ENCODE data around the gene FAM3A. TPM values are rescaled to one million over a fixed set of nuclear protein-coding genes. Genes with fewer than 3 reads are reported as not detected.

Gene FAM3A
- total RNA-seq, 3 donors from 2014 or later: 38.8 to 42.6 (median 41.3) TPM

DNA sequence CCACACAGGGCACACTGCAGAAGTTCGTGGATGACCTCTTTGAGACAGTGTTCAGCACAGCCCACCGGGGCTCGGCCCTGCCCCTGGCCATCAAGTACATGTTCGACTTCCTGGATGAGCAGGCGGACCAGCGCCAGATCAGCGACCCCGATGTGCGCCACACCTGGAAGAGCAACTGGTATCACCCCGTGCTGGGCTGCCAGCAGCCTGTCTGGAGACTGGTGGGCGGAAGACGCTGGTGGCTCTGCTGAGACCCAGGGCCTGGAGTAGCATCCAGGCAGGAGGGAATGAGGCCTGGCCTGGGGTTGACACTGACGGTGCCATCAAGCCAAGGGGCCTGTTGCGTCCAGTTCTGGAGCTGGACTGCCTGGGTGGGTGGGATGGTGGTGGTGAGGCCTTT lies 45.6 kb downstream of the FAM3A start:
- peaks cover 0 to 24% of the 10 kb centered on the region in 2 donors for H3K27me3 ChIP-seq
- no peak for TF ChIP-seq POLR2A (IDR thresholded peaks at IDR 0.05)
- TF ChIP-seq POLR2AphosphoS5 (IDR thresholded peaks at IDR 0.05): no peak
- TF ChIP-seq, protein P1, sequence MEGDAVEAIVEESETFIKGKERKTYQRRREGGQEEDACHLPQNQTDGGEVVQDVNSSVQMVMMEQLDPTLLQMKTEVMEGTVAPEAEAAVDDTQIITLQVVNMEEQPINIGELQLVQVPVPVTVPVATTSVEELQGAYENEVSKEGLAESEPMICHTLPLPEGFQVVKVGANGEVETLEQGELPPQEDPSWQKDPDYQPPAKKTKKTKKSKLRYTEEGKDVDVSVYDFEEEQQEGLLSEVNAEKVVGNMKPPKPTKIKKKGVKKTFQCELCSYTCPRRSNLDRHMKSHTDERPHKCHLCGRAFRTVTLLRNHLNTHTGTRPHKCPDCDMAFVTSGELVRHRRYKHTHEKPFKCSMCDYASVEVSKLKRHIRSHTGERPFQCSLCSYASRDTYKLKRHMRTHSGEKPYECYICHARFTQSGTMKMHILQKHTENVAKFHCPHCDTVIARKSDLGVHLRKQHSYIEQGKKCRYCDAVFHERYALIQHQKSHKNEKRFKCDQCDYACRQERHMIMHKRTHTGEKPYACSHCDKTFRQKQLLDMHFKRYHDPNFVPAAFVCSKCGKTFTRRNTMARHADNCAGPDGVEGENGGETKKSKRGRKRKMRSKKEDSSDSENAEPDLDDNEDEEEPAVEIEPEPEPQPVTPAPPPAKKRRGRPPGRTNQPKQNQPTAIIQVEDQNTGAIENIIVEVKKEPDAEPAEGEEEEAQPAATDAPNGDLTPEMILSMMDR (IDR thresholded peaks at IDR 0.05): no peak
- intact Hi-C loops (cut with DNase I; ENCODE audit: low total_unique reads): no loop called here
- no peak overlapping the region for H3K27ac ChIP-seq
- H3K4me1 ChIP-seq: no peaks in the 10 kb centered on the region
- no peaks in the 10 kb centered on the region for H3K36me3 ChIP-seq
- no peaks in the 10 kb centered on the region for H3K9me3 ChIP-seq
- no peak overlapping the region for H3K4me3 ChIP-seq
- no peak for DNase-seq (ENCODE audit: low spot score in 2 of 2)

DNA sequence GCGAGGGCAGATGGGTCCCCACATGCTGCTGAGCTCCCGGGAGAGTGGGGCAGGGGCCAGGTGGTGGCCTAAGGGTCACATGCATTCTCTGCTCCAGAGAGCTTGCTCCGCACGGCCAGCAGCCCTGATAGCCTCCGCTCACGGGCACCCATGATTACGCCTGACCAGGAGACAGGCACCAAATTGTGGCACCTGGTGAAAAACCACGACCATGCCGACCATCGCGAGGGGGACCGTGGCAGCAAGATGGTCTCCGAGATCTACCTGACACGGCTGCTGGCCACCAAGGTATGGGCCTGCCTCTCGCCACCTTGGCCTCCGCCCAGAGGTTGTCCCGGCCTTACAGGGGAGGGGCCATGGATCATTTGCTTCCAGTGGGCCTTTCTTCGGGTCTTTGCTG lies 46.2 kb downstream of the FAM3A start:
- intact Hi-C loops (cut with DNase I; ENCODE audit: low total_unique reads): no loop called here
- Histone ChIP-seq H3K27me3 (peaks cover 0 to 27% of the 10 kb centered on the region in 2 donors), H3K9me3 (peaks cover 0 to 1% of the 10 kb centered on the region in 2 donors), H3K36me3 (no peaks in the 10 kb centered on the region), H3K4me1 (no peaks in the 10 kb centered on the region), H3K27ac (no peak overlapping the region), H3K4me3 (no peak overlapping the region)
- no peak for TF ChIP-seq POLR2AphosphoS5 (IDR thresholded peaks at IDR 0.05)
- no peak for TF ChIP-seq POLR2A (IDR thresholded peaks at IDR 0.05)
- TF ChIP-seq, protein P1 (IDR thresholded peaks at IDR 0.05): no peak
- DNase-seq (ENCODE audit: low spot score in 2 of 2): no peak

DNA sequence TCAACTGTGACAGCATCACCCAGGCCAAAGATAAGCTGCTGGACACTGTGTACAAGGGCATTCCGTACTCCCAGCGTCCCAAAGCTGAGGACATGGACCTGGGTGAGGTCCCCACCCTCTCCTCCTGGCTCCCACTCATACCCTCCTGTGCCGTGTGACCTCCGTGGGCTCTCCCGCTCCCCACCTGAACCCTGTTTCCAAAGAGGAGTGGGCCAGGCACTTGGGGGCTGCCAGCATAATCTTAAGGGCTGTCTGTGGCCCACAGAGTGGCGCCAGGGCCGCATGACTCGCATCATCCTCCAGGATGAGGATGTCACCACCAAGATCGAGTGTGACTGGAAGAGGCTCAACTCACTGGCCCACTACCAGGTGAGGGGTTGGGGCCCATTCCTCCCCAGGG lies 46.9 kb downstream of the FAM3A start:
- Histone ChIP-seq H3K4me3 (no peak overlapping the region), H3K4me1 (no peaks in the 10 kb centered on the region), H3K36me3 (no peaks in the 10 kb centered on the region), H3K27ac (no peak overlapping the region), H3K9me3 (peaks cover 0 to 3% of the 10 kb centered on the region in 2 donors), H3K27me3 (peaks cover 0 to 32% of the 10 kb centered on the region in 2 donors)
- TF ChIP-seq POLR2A (IDR thresholded peaks at IDR 0.05) (no peak), POLR2AphosphoS5 (IDR thresholded peaks at IDR 0.05) (no peak)
- TF ChIP-seq, protein P1 (IDR thresholded peaks at IDR 0.05): no peak
- intact Hi-C loops (cut with DNase I; ENCODE audit: low total_unique reads): no loop called here
- DNase-seq (ENCODE audit: low spot score in 2 of 2): no peak

DNA sequence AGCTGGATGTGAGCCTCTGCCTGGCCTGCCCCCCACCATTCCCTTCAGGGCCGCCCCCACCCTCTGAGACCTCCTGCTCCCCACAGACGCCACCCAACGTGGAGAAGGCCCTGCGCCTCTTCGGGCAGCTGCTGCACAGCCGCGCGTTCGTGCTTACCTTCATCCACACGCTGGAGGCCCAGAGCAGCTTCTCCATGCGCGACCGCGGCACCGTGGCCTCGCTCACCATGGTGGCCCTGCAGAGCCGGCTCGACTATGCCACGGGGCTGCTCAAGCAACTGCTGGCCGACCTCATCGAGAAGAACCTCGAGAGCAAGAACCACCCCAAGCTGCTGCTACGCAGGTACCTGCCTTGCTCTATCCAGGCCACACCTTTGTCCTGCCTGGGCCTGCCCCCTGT lies 47.8 kb downstream of the FAM3A start:
- Histone ChIP-seq H3K27ac (no peak overlapping the region), H3K4me3 (no peak overlapping the region), H3K27me3 (peaks cover 0 to 36% of the 10 kb centered on the region in 2 donors), H3K4me1 (no peaks in the 10 kb centered on the region), H3K36me3 (no peaks in the 10 kb centered on the region), H3K9me3 (peaks cover 0 to 3% of the 10 kb centered on the region in 2 donors)
- no peak for DNase-seq (ENCODE audit: low spot score in 2 of 2)
- no peak for TF ChIP-seq POLR2AphosphoS5 (IDR thresholded peaks at IDR 0.05)
- intact Hi-C loops (cut with DNase I; ENCODE audit: low total_unique reads): no loop called here

DNA sequence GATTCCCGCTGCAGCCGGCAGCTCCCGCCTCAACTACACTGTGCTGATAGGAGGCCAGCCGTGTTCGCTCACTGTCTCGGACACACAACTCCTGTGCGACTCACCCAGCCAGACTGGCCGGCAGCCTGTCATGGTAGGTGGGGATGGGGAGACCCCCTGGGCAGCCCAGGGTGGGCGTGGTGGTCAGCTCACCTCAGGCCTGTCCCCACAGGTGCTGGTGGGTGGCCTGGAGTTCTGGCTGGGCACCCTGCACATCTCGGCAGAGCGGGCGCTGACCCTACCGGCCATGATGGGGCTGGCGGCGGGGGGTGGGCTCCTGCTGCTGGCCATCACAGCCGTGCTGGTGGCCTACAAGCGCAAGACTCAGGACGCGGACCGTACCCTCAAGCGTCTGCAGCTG lies 48.5 kb downstream of the FAM3A start:
- TF ChIP-seq, protein P1 (IDR thresholded peaks at IDR 0.05): no peak
- TF ChIP-seq POLR2A (IDR thresholded peaks at IDR 0.05) (no peak), POLR2AphosphoS5 (IDR thresholded peaks at IDR 0.05) (no peak)
- intact Hi-C loops (cut with DNase I; ENCODE audit: low total_unique reads): no loop called here
- no peak for DNase-seq (ENCODE audit: low spot score in 2 of 2)

DNA sequence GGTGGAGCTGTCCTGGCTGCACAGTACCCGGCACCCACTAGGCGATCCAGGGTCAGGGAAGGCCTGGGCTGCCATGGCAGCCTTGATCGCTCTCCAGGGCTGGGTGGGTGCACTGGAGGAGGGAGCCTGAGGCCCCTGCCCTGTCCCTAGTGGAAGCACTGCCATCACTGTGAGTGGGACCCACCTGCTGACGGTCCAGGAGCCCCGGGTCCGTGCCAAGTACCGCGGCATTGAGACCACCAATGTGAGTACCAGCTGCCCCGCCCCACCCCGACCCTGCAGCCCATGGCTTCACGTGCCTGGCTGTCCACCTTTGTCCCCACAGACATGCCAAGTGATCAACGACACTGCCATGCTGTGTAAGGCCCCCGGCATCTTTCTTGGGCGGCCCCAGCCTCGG lies 49.1 kb downstream of the FAM3A start:
- TF ChIP-seq, protein P1 (IDR thresholded peaks at IDR 0.05): no peak
- TF ChIP-seq POLR2AphosphoS5 (IDR thresholded peaks at IDR 0.05): no peak
- TF ChIP-seq POLR2A (IDR thresholded peaks at IDR 0.05): no peak
- DNase-seq (ENCODE audit: low spot score in 2 of 2): no peak
- Histone ChIP-seq H3K27ac (no peak overlapping the region), H3K27me3 (peaks cover 0 to 29% of the 10 kb centered on the region in 2 donors), H3K4me3 (no peak overlapping the region), H3K9me3 (peaks cover 0 to 3% of the 10 kb centered on the region in 2 donors), H3K4me1 (no peaks in the 10 kb centered on the region), H3K36me3 (no peaks in the 10 kb centered on the region)
- intact Hi-C loops (cut with DNase I; ENCODE audit: low total_unique reads): no loop called here

More for the DNA sequence above, 48.5 kb downstream of the FAM3A start:
- Histone ChIP-seq H3K36me3 (no peaks in the 10 kb centered on the region), H3K9me3 (peaks cover 0 to 3% of the 10 kb centered on the region in 2 donors), H3K27ac (no peak overlapping the region), H3K4me1 (no peaks in the 10 kb centered on the region), H3K27me3 (peaks cover 0 to 33% of the 10 kb centered on the region in 2 donors), H3K4me3 (no peak overlapping the region)
